Nephron (organoid): ENCODE data around the gene EFNA5.

Experiments used
- H3K27ac Mint-ChIP-seq, 3 experiments: 2 replicates each; pipeline ENCODE4 v1.8.0; 2020; ENCODE audit warnings: mixed read lengths in 3 of 3, mild to moderate bottlenecking in 2 of 3, moderate library complexity in 1 of 3
- H3K27me3 Mint-ChIP-seq: 2 replicates; pipeline ENCODE4 v1.8.0; 2021; ENCODE audit warnings: low read depth, mild to moderate bottlenecking, moderate library complexity, mixed read lengths
- H3K36me3 Mint-ChIP-seq: 2 replicates; pipeline ENCODE4 v1.8.0; 2020; ENCODE audit warnings: low read depth, mixed read lengths
- H3K4me1 Mint-ChIP-seq: 2 replicates; pipeline ENCODE4 v1.8.0; 2020; ENCODE audit warnings: mixed read lengths
- H3K4me3 Mint-ChIP-seq, 3 experiments: 2 replicates each; pipeline ENCODE4 v1.8.0; 2020; ENCODE audit warnings: mild to moderate bottlenecking in 3 of 3, mixed read lengths in 3 of 3, moderate library complexity in 2 of 3
- H3K9me3 Mint-ChIP-seq: 2 replicates; pipeline ENCODE4 v1.8.0; 2020; ENCODE audit warnings: mixed read lengths
- TF ChIP-seq, protein P1 (sequence below), 3 experiments: fragments of 200-600 bp; sonication (generic); IDR thresholded peaks; one replicate each; pipeline ENCODE4 v1.5.0; 2021; ENCODE audit warnings: antibody characterized with exemption in 3 of 3; ENCODE audit not compliant: unreplicated experiment in 3 of 3

The EFNA5 gene

GRCh38 chr5:107544476-107544875 lies 126.3 kb downstream of the EFNA5 start:
- no peaks in the 10 kb centered on the region for H3K9me3 Mint-ChIP-seq
- H3K4me3 Mint-ChIP-seq: no peak overlapping the region
- TF ChIP-seq, protein P1, sequence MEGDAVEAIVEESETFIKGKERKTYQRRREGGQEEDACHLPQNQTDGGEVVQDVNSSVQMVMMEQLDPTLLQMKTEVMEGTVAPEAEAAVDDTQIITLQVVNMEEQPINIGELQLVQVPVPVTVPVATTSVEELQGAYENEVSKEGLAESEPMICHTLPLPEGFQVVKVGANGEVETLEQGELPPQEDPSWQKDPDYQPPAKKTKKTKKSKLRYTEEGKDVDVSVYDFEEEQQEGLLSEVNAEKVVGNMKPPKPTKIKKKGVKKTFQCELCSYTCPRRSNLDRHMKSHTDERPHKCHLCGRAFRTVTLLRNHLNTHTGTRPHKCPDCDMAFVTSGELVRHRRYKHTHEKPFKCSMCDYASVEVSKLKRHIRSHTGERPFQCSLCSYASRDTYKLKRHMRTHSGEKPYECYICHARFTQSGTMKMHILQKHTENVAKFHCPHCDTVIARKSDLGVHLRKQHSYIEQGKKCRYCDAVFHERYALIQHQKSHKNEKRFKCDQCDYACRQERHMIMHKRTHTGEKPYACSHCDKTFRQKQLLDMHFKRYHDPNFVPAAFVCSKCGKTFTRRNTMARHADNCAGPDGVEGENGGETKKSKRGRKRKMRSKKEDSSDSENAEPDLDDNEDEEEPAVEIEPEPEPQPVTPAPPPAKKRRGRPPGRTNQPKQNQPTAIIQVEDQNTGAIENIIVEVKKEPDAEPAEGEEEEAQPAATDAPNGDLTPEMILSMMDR (IDR thresholded peaks at IDR 0.05; ENCODE audit: unreplicated experiment in 3 of 3): no peak
- H3K4me1 Mint-ChIP-seq: peaks cover 32% of the 10 kb centered on the region
- no peak overlapping the region for H3K27ac Mint-ChIP-seq
- H3K27me3 Mint-ChIP-seq: no peaks in the 10 kb centered on the region
- no peaks in the 10 kb centered on the region for H3K36me3 Mint-ChIP-seq

- TF ChIP-seq, protein P1 (IDR thresholded peaks at IDR 0.05; ENCODE audit: unreplicated experiment in 3 of 3): no peak
- H3K4me1 Mint-ChIP-seq: peaks cover 38% of the 10 kb centered on the region
Measured at GRCh38 chr5:107543868-107544267, 126.9 kb downstream of the EFNA5 start.

GRCh38 chr5:107542831-107543231 lies 127.9 kb downstream of the EFNA5 start:
- Mint-ChIP-seq H3K27me3 (no peaks in the 10 kb centered on the region), H3K4me1 (peaks cover 46% of the 10 kb centered on the region), H3K27ac (peak overlapping the region; percentile 60 to 84 (median 76)), H3K9me3 (no peaks in the 10 kb centered on the region), H3K36me3 (peaks cover 1% of the 10 kb centered on the region), H3K4me3 (peak overlapping the region in 1 of 3 experiments; percentile 19)
- TF ChIP-seq, protein P1 (IDR thresholded peaks at IDR 0.05; ENCODE audit: unreplicated experiment in 3 of 3): no peak

More at GRCh38 chr5:107543868-107544267, 126.9 kb downstream of the EFNA5 start:
- H3K4me3 Mint-ChIP-seq: no peak overlapping the region
- no peaks in the 10 kb centered on the region for H3K9me3 Mint-ChIP-seq
- H3K27me3 Mint-ChIP-seq: no peaks in the 10 kb centered on the region
- H3K27ac Mint-ChIP-seq: no peak overlapping the region
- no peaks in the 10 kb centered on the region for H3K36me3 Mint-ChIP-seq

- Mint-ChIP-seq H3K27me3 (no peaks in the 10 kb centered on the region), H3K27ac (peak overlapping the region; percentile 60 to 84 (median 76)), H3K4me1 (peaks cover 50% of the 10 kb centered on the region), H3K36me3 (peaks cover 4% of the 10 kb centered on the region), H3K9me3 (no peaks in the 10 kb centered on the region), H3K4me3 (peak overlapping the region in 1 of 3 experiments; percentile 42)
- TF ChIP-seq, protein P1 (IDR thresholded peaks at IDR 0.05; ENCODE audit: unreplicated experiment in 3 of 3): no peak
Measured at GRCh38 chr5:107542428-107542827, 128.3 kb downstream of the EFNA5 start.

DNA sequence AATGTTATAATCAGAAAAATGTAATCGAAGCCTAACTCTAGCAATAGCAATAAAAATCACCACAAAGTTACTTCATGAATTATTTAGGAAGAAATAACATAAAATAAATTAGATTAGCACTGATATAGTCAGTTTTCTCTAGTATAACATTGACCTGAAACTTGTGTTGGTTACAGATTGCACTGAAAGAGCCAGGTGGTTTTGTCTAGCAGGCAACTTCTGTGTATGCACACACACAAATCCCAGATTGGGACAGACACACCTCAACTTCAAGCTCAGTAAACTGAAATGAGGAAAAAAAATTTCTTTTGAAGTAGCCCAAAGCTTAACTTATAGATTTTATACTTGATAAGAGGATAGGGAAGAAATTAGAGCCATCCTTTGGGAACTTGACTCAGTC lies 129.3 kb downstream of the EFNA5 start:
- H3K27me3 Mint-ChIP-seq: no peaks in the 10 kb centered on the region
- H3K4me3 Mint-ChIP-seq: no peak overlapping the region
- H3K27ac Mint-ChIP-seq: no peak overlapping the region
- TF ChIP-seq, protein P1 (IDR thresholded peaks at IDR 0.05; ENCODE audit: unreplicated experiment in 3 of 3): no peak
- H3K9me3 Mint-ChIP-seq: no peaks in the 10 kb centered on the region
- peaks cover 44% of the 10 kb centered on the region for H3K4me1 Mint-ChIP-seq
- peaks cover 4% of the 10 kb centered on the region for H3K36me3 Mint-ChIP-seq

- H3K27me3 Mint-ChIP-seq: no peaks in the 10 kb centered on the region
- H3K36me3 Mint-ChIP-seq: peaks cover 4% of the 10 kb centered on the region
- H3K27ac Mint-ChIP-seq: peak overlapping the region in 2 of 3 experiments; percentile 57 to 59
- H3K4me1 Mint-ChIP-seq: peaks cover 45% of the 10 kb centered on the region
- TF ChIP-seq, protein P1 (IDR thresholded peaks at IDR 0.05; ENCODE audit: unreplicated experiment in 3 of 3): no peak
- H3K9me3 Mint-ChIP-seq: no peaks in the 10 kb centered on the region
- H3K4me3 Mint-ChIP-seq: no peak overlapping the region
Measured at GRCh38 chr5:107539726-107540330, 130.9 kb downstream of the EFNA5 start.
